CD4-positive, alpha-beta T cell treated with Interleukin-6 at 100 ng/mL for 8 hours (primary cell): Measurements from ENCODE around the gene FRMD1.

Source experiments
- DNase-seq: peaks from one replicate; pipeline ENCODE4 v3.0.0-alpha.2; 2020; ENCODE audit warnings: mixed read lengths, low spot score

FRMD1 gene

DNA sequence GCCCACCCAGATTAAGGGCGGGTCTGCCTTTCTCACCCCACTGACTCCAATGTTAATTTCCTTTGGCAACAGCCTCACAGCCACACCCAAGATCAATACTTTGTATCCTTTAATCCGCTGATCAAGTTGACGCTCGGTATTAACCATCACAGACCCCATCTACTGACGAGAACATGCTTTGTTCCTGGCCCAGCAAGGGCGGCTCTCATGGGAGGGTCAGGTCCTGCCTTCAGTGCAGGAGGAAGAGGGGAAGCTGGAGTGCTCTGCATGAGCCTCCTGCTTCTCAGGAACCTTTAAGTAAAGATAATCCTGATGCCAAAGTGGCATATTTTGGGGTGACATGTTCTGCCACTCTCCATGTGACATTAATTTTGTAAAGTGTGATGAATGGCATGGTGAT is 73.2 kb downstream of the FRMD1 start:
- no peak for DNase-seq

DNA sequence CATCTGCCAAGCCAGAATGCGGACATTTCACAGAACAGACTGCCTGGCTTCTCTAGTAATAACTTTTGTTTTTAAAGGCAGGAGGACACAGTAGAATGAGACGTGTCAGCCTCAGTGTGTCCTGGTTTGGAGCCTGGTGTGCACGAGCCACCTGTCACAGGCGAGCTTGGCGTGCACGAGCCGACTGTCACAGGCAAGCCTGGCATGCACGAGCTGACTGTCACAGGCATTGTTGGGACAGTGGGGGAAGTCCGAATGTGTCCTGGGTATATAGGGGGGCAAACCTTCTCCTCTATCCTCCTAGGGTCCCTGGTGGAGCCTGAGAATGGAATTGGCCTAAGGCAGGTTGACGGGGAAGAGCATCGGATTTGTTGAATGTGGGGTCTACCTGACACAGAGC is 74.1 kb downstream of the FRMD1 start:
- no peak for DNase-seq

DNA sequence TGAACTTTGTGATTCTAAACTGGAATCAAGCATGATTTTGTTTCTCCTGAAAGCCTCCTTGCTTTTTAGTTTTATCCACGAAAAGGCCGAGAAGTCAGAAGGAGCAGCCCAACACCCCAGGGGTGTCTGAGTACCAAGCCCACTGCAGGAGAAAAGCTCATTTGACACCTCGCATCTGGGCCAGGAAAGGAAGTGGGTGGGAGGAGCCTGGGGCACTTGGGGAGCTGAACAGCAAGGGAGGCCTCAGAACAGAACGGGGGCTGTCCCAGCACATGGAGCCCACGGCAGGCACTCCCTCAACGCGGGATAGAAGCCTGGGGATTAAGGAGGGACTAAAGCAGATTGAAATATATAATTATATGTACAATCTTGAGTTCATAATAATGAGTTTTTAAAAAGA is 75.0 kb downstream of the FRMD1 start:
- DNase-seq = no peak
